HEK293 (cell line): ENCODE results near the gene STAMBPL1.

Experiments used
- EGR2 ChIP-seq: fragments of 450-650 bp; formaldehyde crosslinking; IDR thresholded peaks from 2 replicates; pipeline ENCODE4 v1.5.1; 2016; ENCODE audit warnings: low read depth, missing biosample characterization, missing genetic modification characterization
- GFI1B ChIP-seq: fragments of 450-650 bp; formaldehyde crosslinking; IDR thresholded peaks from 2 replicates; pipeline ENCODE4 v1.5.1; 2016; ENCODE audit warnings: missing biosample characterization, missing genetic modification characterization
- HOXA7 ChIP-seq: sonication (generic); formaldehyde crosslinking; IDR thresholded peaks from 2 replicates; pipeline ENCODE4 v1.8.1; 2022; ENCODE audit warnings: missing genetic modification reagents, borderline replicate concordance
- HOXD13 ChIP-seq: sonication (generic); formaldehyde crosslinking; IDR thresholded peaks from 2 replicates; pipeline ENCODE4 v1.8.0; 2022; ENCODE audit warnings: missing genetic modification reagents, borderline replicate concordance
- KLF1 ChIP-seq: fragments of 450-650 bp; formaldehyde crosslinking; IDR thresholded peaks from 2 replicates; pipeline ENCODE4 v1.5.1; 2016; ENCODE audit warnings: missing biosample characterization, missing genetic modification characterization
- KLF9 ChIP-seq: fragments of 450-650 bp; formaldehyde crosslinking; IDR thresholded peaks from 2 replicates; pipeline ENCODE4 v1.5.1; 2016; ENCODE audit warnings: missing biosample characterization, missing genetic modification characterization, low read depth
- SP7 ChIP-seq: fragments of 450-650 bp; formaldehyde crosslinking; IDR thresholded peaks from 2 replicates; pipeline ENCODE4 v1.5.1; 2016; ENCODE audit warnings: missing biosample characterization, missing genetic modification characterization
- WT1 ChIP-seq: fragments of 450-650 bp; formaldehyde crosslinking; IDR thresholded peaks from 2 replicates; pipeline ENCODE4 v1.5.1; 2016; ENCODE audit warnings: missing biosample characterization, missing genetic modification characterization
- YY2 ChIP-seq: fragments of 450-650 bp; formaldehyde crosslinking; IDR thresholded peaks from 2 replicates; pipeline ENCODE4 v1.5.1; 2016; ENCODE audit warnings: missing biosample characterization, missing genetic modification characterization
- ZBTB11 ChIP-seq: fragments of 450-650 bp; formaldehyde crosslinking; conservative IDR thresholded peaks from 2 replicates; pipeline ENCODE4 v1.5.1; 2016; ENCODE audit warnings: low read depth, missing biosample characterization, missing genetic modification characterization
- ZBTB17 ChIP-seq: fragments of 450-650 bp; formaldehyde crosslinking; IDR thresholded peaks from 2 replicates; pipeline ENCODE4 v1.5.1; 2016; ENCODE audit warnings: missing biosample characterization, missing genetic modification characterization
- ZFP41 ChIP-seq: fragments of 450-650 bp; formaldehyde crosslinking; IDR thresholded peaks from 2 replicates; pipeline ENCODE4 v1.5.1; 2016; ENCODE audit warnings: missing biosample characterization, missing genetic modification characterization, borderline replicate concordance
- ZNF155 ChIP-seq: fragments of 450-650 bp; formaldehyde crosslinking; IDR thresholded peaks from 2 replicates; pipeline ENCODE4 v1.5.1; 2016; ENCODE audit warnings: missing biosample characterization, missing genetic modification characterization
- ZNF335 ChIP-seq: fragments of 450-650 bp; formaldehyde crosslinking; conservative IDR thresholded peaks from 2 replicates; pipeline ENCODE4 v1.5.1; 2016; ENCODE audit warnings: missing biosample characterization, missing genetic modification characterization
- ZNF366 ChIP-seq: fragments of 450-650 bp; formaldehyde crosslinking; conservative IDR thresholded peaks from 2 replicates; pipeline ENCODE4 v1.5.1; 2016; ENCODE audit warnings: missing biosample characterization, missing genetic modification characterization
- ZNF426 ChIP-seq: fragments of 450-650 bp; formaldehyde crosslinking; IDR thresholded peaks from 2 replicates; pipeline ENCODE4 v1.5.1; 2017; ENCODE audit warnings: missing biosample characterization, missing genetic modification characterization, mild to moderate bottlenecking, inconsistent platforms, moderate library complexity
- ZNF521 ChIP-seq: fragments of 450-650 bp; formaldehyde crosslinking; IDR thresholded peaks from 2 replicates; pipeline ENCODE4 v1.5.1; 2017; ENCODE audit warnings: missing biosample characterization, mild to moderate bottlenecking, missing genetic modification characterization
- ZNF544 ChIP-seq: fragments of 450-650 bp; formaldehyde crosslinking; IDR thresholded peaks from 2 replicates; pipeline ENCODE4 v1.5.0; 2017; ENCODE audit warnings: missing biosample characterization, missing genetic modification characterization
- ZNF624 ChIP-seq: fragments of 450-650 bp; formaldehyde crosslinking; IDR thresholded peaks from 2 replicates; pipeline ENCODE4 v1.5.1; 2017; ENCODE audit warnings: missing biosample characterization, missing genetic modification characterization
- ZNF660 ChIP-seq: fragments of 450-650 bp; IDR thresholded peaks from 2 replicates; pipeline ENCODE4 v1.5.1; 2018; ENCODE audit warnings: missing biosample characterization, mild to moderate bottlenecking, missing genetic modification characterization
- ZNF664 ChIP-seq: fragments of 450-650 bp; formaldehyde crosslinking; IDR thresholded peaks from 2 replicates; pipeline ENCODE4 v1.5.1; 2016; ENCODE audit warnings: missing biosample characterization, missing genetic modification characterization
- ZNF677 ChIP-seq: fragments of 450-650 bp; IDR thresholded peaks from 2 replicates; pipeline ENCODE4 v1.5.0; 2018; ENCODE audit warnings: missing biosample characterization, mild to moderate bottlenecking, missing genetic modification characterization, moderate library complexity
- ZNF704 ChIP-seq: fragments of 450-650 bp; formaldehyde crosslinking; IDR thresholded peaks from 2 replicates; pipeline ENCODE4 v1.5.1; 2016; ENCODE audit warnings: missing biosample characterization, missing genetic modification characterization
- ZXDB ChIP-seq: fragments of 450-650 bp; formaldehyde crosslinking; IDR thresholded peaks from 2 replicates; pipeline ENCODE4 v1.5.1; 2016; ENCODE audit warnings: missing biosample characterization, missing genetic modification characterization
- TF ChIP-seq, protein P1 (sequence below): fragments of 450-650 bp; formaldehyde crosslinking; IDR thresholded peaks from 2 replicates; pipeline ENCODE4 v1.5.1; 2017; ENCODE audit warnings: missing biosample characterization, missing genetic modification characterization
- TF ChIP-seq, protein P2 (sequence below): fragments of 450-650 bp; formaldehyde crosslinking; IDR thresholded peaks from 2 replicates; pipeline ENCODE4 v1.5.1; 2016; ENCODE audit warnings: missing biosample characterization, missing genetic modification characterization, low read depth
- TF ChIP-seq, protein P3 (sequence below): fragments of 450-650 bp; formaldehyde crosslinking; IDR thresholded peaks from 2 replicates; pipeline ENCODE4 v1.5.1; 2017; ENCODE audit warnings: missing biosample characterization, missing genetic modification characterization

The STAMBPL1 gene

GRCh38 chr10:88896994-88897853 is 17.2 kb downstream of the STAMBPL1 start (continued):
- TF ChIP-seq ZNF624 (tag by site-specific recombination) (no peak), ZNF660 (tag by site-specific recombination) (no peak), ZXDB (tag by site-specific recombination) (0 out of 2 replicates have a peak, but pooled peaks have one; percentile 23), HOXA7 (CRISPR knock-in tag) (no peak), ZNF335 (0 out of 2 replicates have a peak, but pooled peaks have one; percentile 1), ZFP41 (tag by site-specific recombination) (no peak), WT1 (tag by site-specific recombination) (peak; percentile 37; the same call in 1 of the 2 replicates), KLF9 (tag by site-specific recombination) (no peak), ZBTB11 (tag by site-specific recombination) (no peak), KLF1 (tag by site-specific recombination) (no peak), EGR2 (tag by site-specific recombination) (no peak), ZNF704 (tag by site-specific recombination) (no peak), ZBTB17 (tag by site-specific recombination) (peak; percentile 18; the same call in 1 of the 2 replicates), GFI1B (tag by site-specific recombination) (no peak), ZNF426 (tag by site-specific recombination) (no peak), ZNF521 (no peak), ZNF544 (tag by site-specific recombination) (no peak), ZNF366 (no peak), ZNF677 (tag by site-specific recombination) (no peak), SP7 (tag by site-specific recombination) (0 out of 2 replicates have a peak, but pooled peaks have one; percentile 14), YY2 (tag by site-specific recombination) (no peak), ZNF664 (tag by site-specific recombination) (no peak), ZNF155 (tag by site-specific recombination) (no peak), HOXD13 (CRISPR knock-in tag) (no peak)
- TF ChIP-seq, protein P1, sequence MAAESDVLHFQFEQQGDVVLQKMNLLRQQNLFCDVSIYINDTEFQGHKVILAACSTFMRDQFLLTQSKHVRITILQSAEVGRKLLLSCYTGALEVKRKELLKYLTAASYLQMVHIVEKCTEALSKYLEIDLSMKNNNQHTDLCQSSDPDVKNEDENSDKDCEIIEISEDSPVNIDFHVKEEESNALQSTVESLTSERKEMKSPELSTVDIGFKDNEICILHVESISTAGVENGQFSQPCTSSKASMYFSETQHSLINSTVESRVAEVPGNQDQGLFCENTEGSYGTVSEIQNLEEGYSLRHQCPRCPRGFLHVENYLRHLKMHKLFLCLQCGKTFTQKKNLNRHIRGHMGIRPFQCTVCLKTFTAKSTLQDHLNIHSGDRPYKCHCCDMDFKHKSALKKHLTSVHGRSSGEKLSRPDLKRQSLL (tag by site-specific recombination) = no peak
- TF ChIP-seq, protein P2, sequence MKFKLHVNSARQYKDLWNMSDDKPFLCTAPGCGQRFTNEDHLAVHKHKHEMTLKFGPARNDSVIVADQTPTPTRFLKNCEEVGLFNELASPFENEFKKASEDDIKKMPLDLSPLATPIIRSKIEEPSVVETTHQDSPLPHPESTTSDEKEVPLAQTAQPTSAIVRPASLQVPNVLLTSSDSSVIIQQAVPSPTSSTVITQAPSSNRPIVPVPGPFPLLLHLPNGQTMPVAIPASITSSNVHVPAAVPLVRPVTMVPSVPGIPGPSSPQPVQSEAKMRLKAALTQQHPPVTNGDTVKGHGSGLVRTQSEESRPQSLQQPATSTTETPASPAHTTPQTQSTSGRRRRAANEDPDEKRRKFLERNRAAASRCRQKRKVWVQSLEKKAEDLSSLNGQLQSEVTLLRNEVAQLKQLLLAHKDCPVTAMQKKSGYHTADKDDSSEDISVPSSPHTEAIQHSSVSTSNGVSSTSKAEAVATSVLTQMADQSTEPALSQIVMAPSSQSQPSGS (tag by site-specific recombination) = no peak
- TF ChIP-seq, protein P3, sequence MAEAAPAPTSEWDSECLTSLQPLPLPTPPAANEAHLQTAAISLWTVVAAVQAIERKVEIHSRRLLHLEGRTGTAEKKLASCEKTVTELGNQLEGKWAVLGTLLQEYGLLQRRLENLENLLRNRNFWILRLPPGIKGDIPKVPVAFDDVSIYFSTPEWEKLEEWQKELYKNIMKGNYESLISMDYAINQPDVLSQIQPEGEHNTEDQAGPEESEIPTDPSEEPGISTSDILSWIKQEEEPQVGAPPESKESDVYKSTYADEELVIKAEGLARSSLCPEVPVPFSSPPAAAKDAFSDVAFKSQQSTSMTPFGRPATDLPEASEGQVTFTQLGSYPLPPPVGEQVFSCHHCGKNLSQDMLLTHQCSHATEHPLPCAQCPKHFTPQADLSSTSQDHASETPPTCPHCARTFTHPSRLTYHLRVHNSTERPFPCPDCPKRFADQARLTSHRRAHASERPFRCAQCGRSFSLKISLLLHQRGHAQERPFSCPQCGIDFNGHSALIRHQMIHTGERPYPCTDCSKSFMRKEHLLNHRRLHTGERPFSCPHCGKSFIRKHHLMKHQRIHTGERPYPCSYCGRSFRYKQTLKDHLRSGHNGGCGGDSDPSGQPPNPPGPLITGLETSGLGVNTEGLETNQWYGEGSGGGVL (tag by site-specific recombination) = peak; percentile 29
